GM18867 (cell line): ENCODE data around the gene CNTNAP2.

Experiments
- ATAC-seq: cut with Tn5 transposase; IDR thresholded peaks from one replicate; pipeline ENCODE4 v1.9.1; 2021; ENCODE audit warnings: mild to moderate bottlenecking, moderate library complexity; ENCODE audit not compliant: unreplicated experiment

Gene CNTNAP2

GRCh38 chr7:146116521-146117222, at the start of gene CNTNAP2:
Gene CNTNAP2, plus strand, starts transcription at chr7:146116801. Its CDS starts 76 bp downstream, at chr7:146116877.
- ATAC-seq, result no peak

GRCh38 chr7:146067880-146068279, 48.7 kb upstream of the CNTNAP2 start:
- no peak for ATAC-seq

GRCh38 chr7:146074195-146074765, 42.3 kb upstream of the CNTNAP2 start:
- ATAC-seq, result no peak

GRCh38 chr7:146076344-146076743, 40.3 kb upstream of the CNTNAP2 start:
- no peak for ATAC-seq

GRCh38 chr7:146084086-146084485, 32.5 kb upstream of the CNTNAP2 start:
- no peak for ATAC-seq

- ATAC-seq, result peak; percentile 90
Observed at GRCh38 chr7:146090023-146090645, 26.5 kb upstream of the CNTNAP2 start.

- ATAC-seq, result no peak
Observed at GRCh38 chr7:146094356-146094755, 22.2 kb upstream of the CNTNAP2 start.

- no peak for ATAC-seq
Observed at GRCh38 chr7:146096994-146097393, 19.6 kb upstream of the CNTNAP2 start.

- ATAC-seq, result no peak
Observed at GRCh38 chr7:146106319-146106718, 10.3 kb upstream of the CNTNAP2 start.

GRCh38 chr7:146112755-146113154, 3.8 kb upstream of the CNTNAP2 start:
- ATAC-seq, result no peak

- no peak for ATAC-seq
Observed at GRCh38 chr7:146115548-146115850, 1.1 kb upstream of the CNTNAP2 start.

- no peak for ATAC-seq
Observed at GRCh38 chr7:146115851-146116520, 615 bp upstream of the CNTNAP2 start.

GRCh38 chr7:146117576-146117975, 975 bp downstream of the CNTNAP2 start:
- ATAC-seq, result no peak

- no peak for ATAC-seq
Observed at GRCh38 chr7:146119002-146119401, 2.4 kb downstream of the CNTNAP2 start.

GRCh38 chr7:146123715-146124114, 7.1 kb downstream of the CNTNAP2 start:
- no peak for ATAC-seq

- ATAC-seq, result no peak
Observed at GRCh38 chr7:146126767-146127509, 10.3 kb downstream of the CNTNAP2 start.

GRCh38 chr7:146129296-146129695, 12.7 kb downstream of the CNTNAP2 start:
- ATAC-seq, result no peak

- ATAC-seq, result no peak
Observed at GRCh38 chr7:146129997-146130396, 13.4 kb downstream of the CNTNAP2 start.

- no peak for ATAC-seq
Observed at GRCh38 chr7:146131701-146132100, 15.1 kb downstream of the CNTNAP2 start.

GRCh38 chr7:146136357-146136875, 19.8 kb downstream of the CNTNAP2 start:
- ATAC-seq, result no peak

- ATAC-seq, result no peak
Observed at GRCh38 chr7:146138926-146139325, 22.3 kb downstream of the CNTNAP2 start.
